Effector memory CD8-positive, alpha-beta T cell (primary cell): ENCODE results near the gene FMN1.

Experiments used
- ATAC-seq: fragments of 150-1000 bp; cut with Tn5 transposase; replicated peaks from 2 replicates; pipeline ENCODE4 v1.10.0; 2021; ENCODE audit warnings: mild to moderate bottlenecking, moderate library complexity
- DNase-seq, 3 experiments: peaks; one replicate each; pipeline ENCODE4 v3.0.0; 2021
- H3K27ac Mint-ChIP-seq, 2 donors: one replicate each; pipeline ENCODE4 v1.8.0; 2022; ENCODE audit warnings: mild to moderate bottlenecking in 2 of 2, mixed read lengths in 2 of 2, moderate library complexity in 2 of 2
- H3K27me3 Mint-ChIP-seq, 2 donors: one replicate each; pipeline ENCODE4 v1.8.0; 2022; ENCODE audit warnings: mixed read lengths in 2 of 2
- H3K36me3 Mint-ChIP-seq: one replicate; pipeline ENCODE4 v1.8.0; 2022; ENCODE audit warnings: mild to moderate bottlenecking, moderate library complexity, mixed read lengths; ENCODE audit not compliant: insufficient read depth
- H3K4me1 Mint-ChIP-seq, 2 donors: one replicate each; pipeline ENCODE4 v1.8.0; 2022; ENCODE audit warnings: low read depth in 2 of 2, mixed read lengths in 2 of 2
- H3K4me3 Mint-ChIP-seq, 2 donors: one replicate each; pipeline ENCODE4 v1.8.0; 2022; ENCODE audit warnings: mild to moderate bottlenecking in 2 of 2, mixed read lengths in 2 of 2, moderate library complexity in 2 of 2
- H3K9me3 Mint-ChIP-seq, 2 donors: one replicate each; pipeline ENCODE4 v1.8.0; 2022; ENCODE audit warnings: mixed read lengths in 2 of 2

Gene FMN1

DNA sequence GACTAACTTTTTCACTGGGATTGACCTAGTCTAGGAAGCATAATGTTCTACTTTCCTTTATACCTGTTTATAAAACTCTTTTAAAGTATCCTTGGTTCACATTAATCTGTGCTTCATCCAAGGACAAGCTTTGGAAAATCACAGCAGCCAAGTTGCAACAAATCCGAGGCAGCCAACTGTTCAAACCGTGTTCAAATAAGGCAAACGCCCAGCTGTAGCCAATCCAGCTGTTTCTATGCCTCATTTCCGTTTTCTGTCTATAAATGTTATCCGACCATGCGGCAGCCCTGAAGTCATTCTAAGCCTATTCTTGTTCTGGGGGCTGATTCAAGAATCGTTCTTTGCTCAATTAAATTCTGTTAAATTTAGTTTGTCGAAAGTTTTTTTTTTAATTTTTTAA lies 78.3 kb downstream of the FMN1 start:
- Mint-ChIP-seq H3K4me1 (no peaks in the 10 kb centered on the region), H3K27ac (no peak overlapping the region), H3K27me3 (peaks cover 0 to 19% of the 10 kb centered on the region in 2 donors), H3K9me3 (no peaks in the 10 kb centered on the region), H3K4me3 (no peak overlapping the region), H3K36me3 (no peaks in the 10 kb centered on the region)
- DNase-seq (no peak), ATAC-seq (no peak)

- H3K27me3 Mint-ChIP-seq, result peaks cover 0 to 19% of the 10 kb centered on the region in 2 donors
- DNase-seq (no peak), ATAC-seq (no peak)
- no peak overlapping the region for H3K4me3 Mint-ChIP-seq
- no peak overlapping the region for H3K27ac Mint-ChIP-seq
- H3K9me3 Mint-ChIP-seq, result no peaks in the 10 kb centered on the region
- no peaks in the 10 kb centered on the region for H3K36me3 Mint-ChIP-seq
- no peaks in the 10 kb centered on the region for H3K4me1 Mint-ChIP-seq
Measured at GRCh38 chr15:33115191-33115861, 79.2 kb downstream of the FMN1 start.

- Mint-ChIP-seq H3K27me3 (peaks cover 0 to 19% of the 10 kb centered on the region in 2 donors), H3K9me3 (no peaks in the 10 kb centered on the region), H3K4me3 (no peak overlapping the region), H3K36me3 (no peaks in the 10 kb centered on the region), H3K27ac (no peak overlapping the region), H3K4me1 (no peaks in the 10 kb centered on the region)
- DNase-seq (no peak), ATAC-seq (no peak)
Measured at GRCh38 chr15:33114374-33114717, 80.2 kb downstream of the FMN1 start.

GRCh38 chr15:33113666-33114373 lies 80.7 kb downstream of the FMN1 start:
- no peaks in the 10 kb centered on the region for H3K4me1 Mint-ChIP-seq
- no peak for ATAC-seq
- H3K27me3 Mint-ChIP-seq, result peaks cover 0 to 19% of the 10 kb centered on the region in 2 donors
- no peaks in the 10 kb centered on the region for H3K36me3 Mint-ChIP-seq
- no peaks in the 10 kb centered on the region for H3K9me3 Mint-ChIP-seq
- DNase-seq, result no peak
- no peak overlapping the region for H3K4me3 Mint-ChIP-seq
- H3K27ac Mint-ChIP-seq, result no peak overlapping the region

GRCh38 chr15:33112541-33113105 lies 81.9 kb downstream of the FMN1 start:
- no peak for DNase-seq
- Mint-ChIP-seq H3K36me3 (no peaks in the 10 kb centered on the region), H3K27me3 (peaks cover 0 to 17% of the 10 kb centered on the region in 2 donors), H3K27ac (no peak overlapping the region), H3K9me3 (no peaks in the 10 kb centered on the region), H3K4me3 (no peak overlapping the region), H3K4me1 (no peaks in the 10 kb centered on the region)
- no peak for ATAC-seq

DNA sequence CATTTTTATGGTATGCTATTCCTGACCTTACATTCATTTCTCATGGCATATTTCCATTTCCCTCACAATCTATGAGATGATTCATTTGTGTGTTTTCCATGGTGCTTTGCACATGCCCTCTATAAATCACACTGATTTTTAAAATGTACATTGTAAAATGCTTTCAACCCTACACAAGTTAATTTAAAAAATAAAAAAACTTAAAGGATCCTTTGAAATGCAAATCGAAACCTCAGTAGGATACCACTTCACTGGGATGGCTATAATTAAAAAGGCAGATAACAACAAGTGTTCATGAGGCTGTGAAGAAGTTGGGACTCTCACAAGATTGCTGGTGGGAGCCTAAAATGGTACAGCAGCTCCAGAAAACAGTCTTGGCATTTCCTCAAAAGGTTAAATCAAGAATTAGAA lies 83.5 kb downstream of the FMN1 start:
- Mint-ChIP-seq H3K27me3 (peaks cover 7 to 16% of the 10 kb centered on the region in 2 donors), H3K4me3 (no peak overlapping the region), H3K27ac (no peak overlapping the region), H3K4me1 (no peaks in the 10 kb centered on the region), H3K36me3 (no peaks in the 10 kb centered on the region), H3K9me3 (peaks cover 0 to 7% of the 10 kb centered on the region in 2 donors)
- DNase-seq, result no peak
- ATAC-seq, result no peak

- no peak overlapping the region for H3K27ac Mint-ChIP-seq
- no peak overlapping the region for H3K4me3 Mint-ChIP-seq
- no peak for DNase-seq
Measured at GRCh38 chr15:33109345-33109744, 85.2 kb downstream of the FMN1 start.

DNA sequence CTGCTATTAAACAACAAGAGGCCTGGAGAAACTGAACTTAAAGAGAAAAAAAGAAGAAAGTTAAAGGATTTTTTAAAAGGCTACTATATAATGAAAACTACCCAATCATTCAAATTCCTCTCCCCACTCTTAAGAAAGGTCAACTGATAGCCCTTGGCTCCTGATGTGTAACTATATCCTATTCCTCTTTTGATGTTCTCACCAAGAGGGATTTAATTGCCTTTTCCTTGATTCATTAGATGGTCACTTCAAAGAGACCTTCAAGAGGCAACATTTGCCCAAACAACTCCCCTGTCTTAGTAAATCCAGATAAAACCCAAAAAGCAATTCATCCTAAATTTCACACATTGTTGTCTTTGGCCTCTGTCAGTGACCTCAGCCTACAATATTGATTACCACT lies 86.0 kb downstream of the FMN1 start:
- Mint-ChIP-seq H3K9me3 (peaks cover 0 to 7% of the 10 kb centered on the region in 2 donors), H3K27me3 (peaks cover 7% of the 10 kb centered on the region in 2 donors), H3K4me3 (no peak overlapping the region), H3K27ac (no peak overlapping the region), H3K36me3 (no peaks in the 10 kb centered on the region), H3K4me1 (no peaks in the 10 kb centered on the region)
- ATAC-seq (no peak), DNase-seq (no peak)

More at GRCh38 chr15:33109345-33109744, 85.2 kb downstream of the FMN1 start:
- Mint-ChIP-seq H3K4me1 (no peaks in the 10 kb centered on the region), H3K36me3 (no peaks in the 10 kb centered on the region), H3K27me3 (peaks cover 7% of the 10 kb centered on the region in 2 donors), H3K9me3 (peaks cover 0 to 7% of the 10 kb centered on the region in 2 donors)
- ATAC-seq, result no peak

GRCh38 chr15:33107950-33108349 lies 86.6 kb downstream of the FMN1 start:
- Mint-ChIP-seq H3K27ac (no peak overlapping the region), H3K4me3 (no peak overlapping the region), H3K36me3 (no peaks in the 10 kb centered on the region), H3K9me3 (peaks cover 0 to 7% of the 10 kb centered on the region in 2 donors), H3K27me3 (peaks cover 7% of the 10 kb centered on the region in 2 donors), H3K4me1 (no peaks in the 10 kb centered on the region)
- DNase-seq (no peak), ATAC-seq (no peak)

DNA sequence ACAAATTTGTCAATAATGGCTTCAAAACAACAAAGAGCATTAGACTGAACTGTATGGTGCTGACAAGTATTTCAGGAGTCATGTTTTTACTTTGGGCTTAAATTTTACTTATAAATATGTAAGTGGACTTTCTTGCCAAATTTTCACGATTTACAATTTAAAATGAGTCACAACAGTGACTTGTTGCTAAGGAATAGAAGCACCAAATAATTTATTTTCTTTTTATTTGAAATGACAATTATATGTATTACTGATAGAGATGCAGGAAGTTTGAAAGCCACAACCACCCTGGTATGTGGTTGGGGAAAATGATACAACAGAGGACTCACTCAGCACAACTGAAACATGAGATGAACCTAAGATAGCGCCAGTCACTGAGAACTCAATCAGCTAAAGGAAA lies 90.3 kb downstream of the FMN1 start:
- DNase-seq, result no peak
- Mint-ChIP-seq H3K27ac (peak overlapping the region in 1 of 2 donors; percentile 68), H3K4me3 (peak overlapping the region in 1 of 2 donors; percentile 62), H3K9me3 (peaks cover 0 to 7% of the 10 kb centered on the region in 2 donors), H3K4me1 (no peaks in the 10 kb centered on the region), H3K27me3 (peaks cover 7% of the 10 kb centered on the region in 2 donors), H3K36me3 (no peaks in the 10 kb centered on the region)
- ATAC-seq, result peak; percentile 69

GRCh38 chr15:33101036-33101435 lies 93.5 kb downstream of the FMN1 start:
- no peak overlapping the region for H3K4me3 Mint-ChIP-seq

GRCh38 chr15:33100314-33100713 lies 94.2 kb downstream of the FMN1 start:
- no peak for DNase-seq
- H3K9me3 Mint-ChIP-seq, result no peaks in the 10 kb centered on the region
- H3K27me3 Mint-ChIP-seq, result no peaks in the 10 kb centered on the region
- H3K27ac Mint-ChIP-seq, result no peak overlapping the region
- ATAC-seq, result no peak
- H3K36me3 Mint-ChIP-seq, result no peaks in the 10 kb centered on the region
- H3K4me3 Mint-ChIP-seq, result no peak overlapping the region
- no peaks in the 10 kb centered on the region for H3K4me1 Mint-ChIP-seq

More at GRCh38 chr15:33101036-33101435, 93.5 kb downstream of the FMN1 start:
- no peak for DNase-seq
- H3K9me3 Mint-ChIP-seq, result no peaks in the 10 kb centered on the region
- no peak for ATAC-seq
- no peaks in the 10 kb centered on the region for H3K4me1 Mint-ChIP-seq
- H3K27me3 Mint-ChIP-seq, result no peaks in the 10 kb centered on the region
- no peak overlapping the region for H3K27ac Mint-ChIP-seq
- H3K36me3 Mint-ChIP-seq, result no peaks in the 10 kb centered on the region

DNA sequence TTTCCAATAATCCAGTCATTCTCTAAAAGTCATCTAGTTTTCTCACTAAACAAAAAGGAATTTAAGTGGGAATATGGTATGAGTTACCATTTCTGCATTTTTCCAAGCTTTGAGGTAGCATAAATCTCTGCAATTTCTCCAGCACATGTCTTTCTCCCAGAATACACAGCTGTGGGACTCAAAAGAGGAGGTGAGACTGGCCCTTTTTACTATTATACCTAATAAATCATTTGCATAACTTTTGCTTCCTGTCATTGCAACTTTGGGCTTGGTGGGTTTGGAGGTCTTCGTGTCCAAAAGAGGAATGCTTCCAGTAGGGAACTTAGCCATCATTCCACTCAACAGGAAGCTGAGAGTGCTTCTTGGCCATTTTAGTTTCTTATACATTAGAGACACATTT lies 94.8 kb downstream of the FMN1 start:
- no peak for ATAC-seq
- no peak overlapping the region for H3K27ac Mint-ChIP-seq
- no peaks in the 10 kb centered on the region for H3K9me3 Mint-ChIP-seq
- no peaks in the 10 kb centered on the region for H3K4me1 Mint-ChIP-seq
- H3K4me3 Mint-ChIP-seq, result no peak overlapping the region
- H3K36me3 Mint-ChIP-seq, result no peaks in the 10 kb centered on the region
- no peak for DNase-seq
- no peaks in the 10 kb centered on the region for H3K27me3 Mint-ChIP-seq

DNA sequence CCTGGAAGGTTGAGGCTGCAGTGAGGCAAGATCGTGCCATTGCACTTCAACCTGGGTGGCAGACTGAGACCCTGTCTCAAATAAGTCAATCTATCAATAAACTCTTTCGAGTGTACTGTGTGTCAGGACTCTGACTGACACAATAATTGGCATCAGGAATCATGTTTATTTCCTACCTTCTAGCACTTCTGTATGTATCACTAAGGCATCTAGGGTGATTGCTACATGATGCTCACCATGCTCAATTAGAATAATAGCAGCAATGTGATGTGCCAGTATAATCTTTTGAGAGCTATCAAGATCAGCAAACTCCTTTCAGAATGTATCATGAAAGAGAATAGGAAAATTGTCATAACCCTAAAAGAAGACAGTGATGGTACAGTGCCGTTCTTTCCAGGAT lies 95.3 kb downstream of the FMN1 start:
- Mint-ChIP-seq H3K27me3 (no peaks in the 10 kb centered on the region), H3K36me3 (no peaks in the 10 kb centered on the region), H3K4me3 (no peak overlapping the region), H3K27ac (no peak overlapping the region), H3K4me1 (no peaks in the 10 kb centered on the region), H3K9me3 (no peaks in the 10 kb centered on the region)
- DNase-seq (no peak), ATAC-seq (no peak)
